DMS 273 (cell line): ENCODE results near the gene KRTAP5-4.
"Not testable (repeated sequence)": the region's sequence is repeated elsewhere in the genome, so short reads cannot be mapped to it uniquely, and the experiment has no call there.

ENCODE experiments used
- DNase-seq: peaks from one replicate; lab custom pipeline; 2025; ENCODE audit not compliant: unreplicated experiment; lab: John Stamatoyannopoulos, UW

Gene KRTAP5-4

DNA sequence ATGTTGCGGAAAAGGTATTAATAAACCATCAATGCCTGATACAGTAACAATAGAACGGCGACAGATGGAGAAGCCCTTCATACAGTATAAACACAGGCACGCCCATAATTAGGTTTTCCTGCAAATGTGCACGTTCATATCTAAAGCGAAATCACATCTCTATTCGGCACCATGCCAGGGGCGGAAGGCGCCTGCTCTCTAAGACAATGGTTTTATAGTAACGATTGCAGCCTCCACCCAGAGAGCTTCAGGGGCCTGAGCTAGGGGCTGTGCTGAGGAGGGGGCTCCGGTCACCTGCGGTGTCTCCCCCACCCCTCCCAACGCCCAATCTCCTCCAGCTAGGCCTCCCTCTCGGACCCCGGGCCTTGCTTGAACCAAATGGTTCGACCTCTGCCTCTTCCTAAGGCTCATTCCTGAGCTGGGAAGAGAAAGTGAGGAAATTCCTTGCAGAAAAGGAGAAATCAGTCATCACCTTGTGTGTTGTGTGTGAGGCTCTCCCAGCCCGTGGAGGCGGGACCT is 17.2 kb upstream of the KRTAP5-4 start:
- DNase-seq = peak; percentile 59

DNA sequence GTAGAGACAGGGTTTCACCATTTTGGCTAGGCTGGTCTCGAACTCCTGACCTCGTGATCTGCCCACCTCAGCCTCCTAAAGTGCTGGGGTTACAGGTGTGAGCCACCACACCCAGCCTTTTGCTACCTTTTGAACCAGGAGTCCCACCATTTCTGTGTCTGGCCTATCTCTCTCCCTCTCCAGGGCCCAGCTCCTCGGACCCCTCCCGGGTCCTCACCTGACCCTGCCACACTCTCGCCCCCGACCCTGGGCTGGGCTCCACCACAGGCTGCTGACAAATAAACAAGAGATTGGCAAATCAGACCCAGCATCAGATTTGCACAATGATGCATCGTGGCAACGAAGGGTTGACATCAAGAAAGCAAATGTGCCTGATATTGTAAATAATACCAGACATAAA is 16.4 kb upstream of the KRTAP5-4 start:
- no peak for DNase-seq

DNA sequence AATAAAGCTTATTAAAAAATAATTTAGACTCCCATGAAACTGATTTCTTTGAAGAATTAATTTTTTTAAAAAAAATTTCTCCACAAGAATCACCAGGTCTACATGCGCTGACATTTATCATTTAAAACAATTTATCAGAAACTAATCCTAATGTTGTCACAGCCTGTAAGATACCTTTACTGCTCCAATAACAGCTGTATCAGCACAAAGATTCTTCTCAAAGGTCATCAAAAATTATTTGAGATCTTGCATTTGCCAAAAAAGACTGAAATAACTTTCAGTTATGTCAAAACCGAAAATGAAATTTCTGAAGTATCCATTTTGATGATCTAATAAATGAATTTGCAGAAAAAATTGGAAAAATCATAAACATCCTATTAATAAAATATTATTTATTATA is 15.7 kb upstream of the KRTAP5-4 start:
- DNase-seq = no peak

DNA sequence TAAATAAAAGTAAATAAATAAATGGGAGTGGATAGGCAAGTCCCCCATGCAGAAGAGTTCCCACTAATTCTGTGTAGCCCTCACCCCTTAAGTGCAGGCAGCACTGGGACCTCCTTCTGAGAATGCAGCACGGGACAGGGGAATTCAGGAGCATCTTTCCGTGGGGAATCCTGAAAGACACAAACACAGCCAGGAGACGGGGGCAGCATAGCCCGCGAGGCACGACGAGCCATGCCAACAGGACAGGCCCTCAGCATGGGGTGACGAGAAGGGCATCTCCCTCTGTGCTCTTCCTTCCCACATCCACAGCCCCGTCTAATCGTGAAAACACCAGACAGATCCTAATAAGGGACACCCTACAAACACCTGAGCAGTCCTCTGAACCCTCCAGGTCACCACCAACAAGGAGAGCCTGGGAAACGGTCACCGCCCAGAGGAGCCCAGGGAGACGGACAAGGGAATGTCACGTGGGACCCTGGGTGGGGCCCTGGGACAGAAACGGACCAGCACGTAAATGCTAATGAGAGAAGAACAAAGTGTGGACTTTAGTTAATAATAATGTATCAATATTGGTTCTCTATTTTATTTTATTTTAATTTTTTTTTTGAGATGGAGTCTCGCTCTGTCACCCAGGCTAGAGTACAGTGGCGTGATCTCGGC is 14.5 kb upstream of the KRTAP5-4 start:
- DNase-seq = no peak

DNA sequence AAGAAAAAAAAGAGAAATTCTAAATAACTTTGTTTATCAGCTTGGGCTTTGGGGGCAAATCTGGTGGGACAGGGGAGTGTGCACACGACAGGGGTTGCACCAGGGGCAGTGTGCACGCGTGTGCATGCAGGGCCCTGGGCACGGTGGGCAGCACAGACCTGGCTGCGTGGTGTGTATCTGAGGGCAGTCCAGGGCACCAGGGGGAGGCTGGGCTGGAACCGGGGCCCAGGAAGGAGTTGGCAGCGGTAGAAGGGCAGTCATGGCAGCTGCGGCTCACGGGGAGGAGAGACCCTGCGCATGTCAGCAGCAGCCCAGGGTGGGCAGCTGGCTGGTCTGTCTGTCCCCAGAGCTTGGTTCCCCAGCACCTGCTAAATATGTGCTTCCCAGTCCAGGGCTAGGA is 11.9 kb upstream of the KRTAP5-4 start:
- DNase-seq = no peak

DNA sequence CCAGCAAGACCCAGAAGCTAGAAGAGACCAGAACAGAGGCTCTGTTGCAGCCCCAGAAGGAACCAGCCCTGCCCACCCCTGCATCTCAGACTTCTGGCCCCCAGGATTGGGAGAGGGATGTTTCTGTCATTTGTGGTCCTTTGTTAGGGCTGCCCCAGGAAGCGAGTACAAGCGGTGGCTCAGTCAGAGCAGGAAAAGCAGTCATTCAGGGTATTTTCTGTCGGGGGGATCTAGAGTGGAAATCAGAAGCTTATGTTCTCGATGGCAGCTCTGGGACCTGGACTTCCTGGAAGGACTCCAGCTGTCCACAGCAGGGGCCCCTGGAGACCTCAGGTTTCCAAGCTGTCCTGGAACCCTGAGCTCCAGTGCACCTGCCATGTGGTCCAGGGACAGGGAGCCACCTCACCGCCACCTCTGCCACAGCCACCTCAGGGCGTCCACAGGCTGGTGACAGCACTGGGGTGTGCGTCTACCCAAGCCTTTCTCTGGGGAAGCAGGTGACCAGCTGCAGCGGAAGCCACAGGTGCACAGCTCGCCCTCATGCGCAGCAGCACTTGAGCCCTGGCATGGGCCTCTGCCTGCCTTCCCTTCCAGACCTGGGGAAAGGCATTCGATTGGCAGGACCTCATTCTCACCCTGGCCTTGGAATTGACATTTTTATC is 10.2 kb upstream of the KRTAP5-4 start:
- DNase-seq = no peak

DNA sequence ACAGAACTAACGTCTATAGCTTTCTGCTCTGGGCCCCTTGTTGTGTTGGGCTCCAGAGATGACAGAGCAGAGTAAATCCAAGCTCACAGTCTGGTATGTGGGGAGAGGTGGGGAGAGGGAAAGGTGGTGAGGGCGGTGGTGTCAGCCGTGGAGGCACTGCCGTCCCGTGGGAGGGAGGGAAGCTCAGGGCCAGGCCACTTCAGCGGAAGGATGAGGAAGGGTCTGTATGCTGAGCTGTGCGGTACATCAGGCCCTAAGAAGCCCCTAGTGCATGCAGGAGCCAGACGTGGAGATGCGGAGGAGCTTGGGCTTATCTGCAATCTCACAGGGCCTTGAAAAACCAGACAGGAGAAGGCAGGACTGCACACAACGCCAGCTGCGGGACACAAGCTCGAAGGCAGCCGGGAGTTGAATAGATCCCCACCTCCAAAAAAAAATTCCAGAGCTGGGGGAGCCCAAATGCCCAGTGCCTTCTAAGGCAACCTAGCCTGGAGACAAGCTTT is 9.2 kb upstream of the KRTAP5-4 start:
- DNase-seq = no peak

DNA sequence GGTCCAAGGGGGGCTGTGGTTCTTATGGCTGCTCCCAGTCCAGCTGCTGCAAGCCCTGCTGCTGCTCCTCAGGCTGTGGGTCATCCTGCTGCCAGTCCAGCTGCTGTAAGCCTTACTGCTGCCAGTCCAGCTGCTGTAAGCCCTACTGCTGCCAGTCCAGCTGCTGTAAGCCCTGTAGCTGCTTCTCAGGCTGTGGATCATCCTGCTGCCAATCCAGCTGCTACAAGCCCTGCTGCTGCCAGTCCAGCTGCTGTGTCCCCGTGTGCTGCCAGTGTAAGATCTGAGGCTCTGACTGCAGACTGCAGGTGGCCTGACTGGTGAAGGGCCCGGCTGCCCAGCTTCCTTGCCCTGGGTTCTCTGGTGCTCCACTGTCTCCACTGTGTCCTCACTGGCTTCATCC is 8.3 kb upstream of the KRTAP5-4 start:
- DNase-seq = no peak

DNA sequence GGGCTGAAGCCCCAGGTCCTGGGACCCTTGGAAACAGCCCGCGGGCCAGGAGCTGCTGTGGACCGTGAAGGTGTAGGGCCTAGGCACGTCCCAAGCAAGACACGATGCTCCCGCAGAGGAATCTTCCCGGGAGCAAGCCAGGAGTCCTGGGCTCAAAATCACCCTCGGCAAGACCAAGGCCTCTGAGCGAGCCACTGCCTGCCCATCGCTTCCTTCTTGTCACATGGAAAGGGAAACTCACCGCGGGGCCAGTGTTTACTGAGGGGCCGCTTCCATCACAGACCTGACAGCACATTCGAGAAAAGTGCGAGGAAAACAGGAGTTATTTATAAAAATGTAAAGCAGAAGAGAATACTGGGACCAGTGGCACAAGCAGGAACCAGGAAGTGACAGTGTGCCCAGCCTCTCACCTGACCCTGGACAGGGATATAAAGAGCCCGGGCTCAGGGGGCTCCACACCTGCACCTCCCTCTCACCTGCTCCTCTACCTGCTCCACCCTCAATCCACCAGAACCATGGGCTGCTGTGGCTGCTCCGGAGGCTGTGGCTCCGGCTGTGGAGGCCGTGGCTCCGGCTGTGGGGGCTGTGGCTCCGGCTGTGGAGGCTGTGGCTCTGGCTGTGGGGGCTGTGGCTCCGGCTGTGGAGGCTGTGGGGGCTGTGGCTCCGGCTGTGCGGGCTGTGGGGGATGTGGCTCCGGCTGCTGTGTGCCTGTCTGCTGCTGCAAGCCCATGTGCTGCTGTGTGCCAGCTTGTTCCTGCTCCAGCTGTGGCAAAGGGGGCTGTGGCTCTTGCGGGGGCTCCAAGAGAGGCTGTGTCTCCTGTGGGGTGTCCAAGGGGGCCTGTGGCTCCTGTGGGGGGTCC is 7.6 kb upstream of the KRTAP5-4 start, which contains the start of gene KRTAP5-5:
Gene KRTAP5-5, plus strand, starts transcription at position 450 of the 860 bp plus-strand sequence. Its CDS starts 66 bp downstream, at position 516.
- DNase-seq = no peak

DNA sequence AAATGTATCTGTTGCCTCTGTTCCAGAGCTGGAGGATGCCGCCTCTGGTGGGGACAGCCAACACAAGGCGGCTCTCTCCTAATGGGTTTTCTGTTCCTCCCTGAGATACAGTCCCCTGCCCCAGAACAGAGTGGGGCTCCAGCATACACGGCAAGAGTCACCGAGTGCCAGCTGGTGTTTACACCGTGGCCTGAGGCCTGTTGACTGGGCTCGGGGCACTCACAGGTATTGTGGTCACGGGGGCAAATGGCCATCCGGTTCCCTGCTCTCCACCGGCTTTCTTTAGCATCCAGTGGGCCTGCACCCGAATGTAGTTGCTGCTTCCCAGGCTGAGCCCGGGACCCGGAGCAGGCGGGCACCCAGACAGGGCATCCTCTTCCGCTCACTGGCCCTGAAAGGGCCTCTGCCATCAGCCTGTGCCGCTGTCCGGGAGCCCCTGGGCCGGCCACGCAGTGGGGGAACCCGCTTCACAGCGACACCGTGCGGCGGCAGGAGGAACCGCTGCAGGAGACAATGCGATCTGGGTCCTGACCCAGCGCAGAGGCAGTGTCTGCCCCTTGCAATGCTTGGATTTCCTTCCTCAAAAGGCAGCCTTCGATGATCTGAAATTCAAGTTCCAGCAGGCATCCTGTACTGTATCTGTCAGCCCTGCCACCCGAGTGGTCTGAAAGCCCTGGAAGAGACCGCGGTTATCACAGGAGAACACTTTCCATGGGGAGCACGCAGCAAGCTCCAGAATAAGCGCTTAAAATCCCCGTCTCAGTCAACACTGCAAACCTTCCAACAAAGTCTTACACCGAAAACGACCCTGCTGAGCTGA is 6.8 kb upstream of the KRTAP5-4 start:
- DNase-seq = peak; percentile 63

DNA sequence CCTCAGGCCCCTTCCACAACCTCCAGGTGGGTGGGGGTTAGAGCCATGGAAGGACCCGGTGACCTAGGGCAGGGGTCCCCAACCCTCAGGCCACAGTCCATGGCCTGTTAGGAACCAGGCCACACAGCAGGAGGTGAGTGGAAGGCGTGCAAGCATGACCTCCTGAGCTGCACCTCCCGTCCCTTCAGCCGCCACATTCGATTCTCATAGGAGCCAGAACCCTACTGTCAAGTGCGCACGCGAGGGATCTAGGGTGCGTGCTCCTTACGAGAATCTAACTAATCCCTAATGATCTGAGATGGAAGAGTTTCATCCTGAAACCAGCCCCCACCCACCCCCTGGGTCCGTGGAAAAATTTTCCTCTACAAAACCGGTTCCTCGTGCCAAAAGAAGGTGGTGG is 3.6 kb upstream of the KRTAP5-4 start:
- DNase-seq = no peak

DNA sequence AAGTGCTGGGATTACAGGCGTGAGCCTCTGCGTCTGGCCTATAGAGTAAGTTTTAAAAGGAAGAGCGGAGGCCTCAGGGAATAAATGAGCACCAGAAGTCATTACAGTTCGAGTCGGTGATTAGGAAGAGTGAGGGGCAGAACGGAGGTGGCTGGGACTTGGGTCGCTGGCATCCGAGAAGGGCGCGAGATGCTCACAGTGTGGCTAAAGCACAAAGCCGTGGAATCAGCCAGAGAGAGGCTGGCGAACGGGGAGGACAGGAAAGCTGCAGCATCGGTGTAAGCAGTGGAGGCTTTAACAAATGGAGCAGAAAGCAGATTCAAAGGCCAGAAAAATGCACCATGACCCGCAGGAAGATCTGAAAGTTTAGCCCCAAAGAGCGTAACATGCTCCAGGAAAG is 2.7 kb upstream of the KRTAP5-4 start:
- no peak for DNase-seq

DNA sequence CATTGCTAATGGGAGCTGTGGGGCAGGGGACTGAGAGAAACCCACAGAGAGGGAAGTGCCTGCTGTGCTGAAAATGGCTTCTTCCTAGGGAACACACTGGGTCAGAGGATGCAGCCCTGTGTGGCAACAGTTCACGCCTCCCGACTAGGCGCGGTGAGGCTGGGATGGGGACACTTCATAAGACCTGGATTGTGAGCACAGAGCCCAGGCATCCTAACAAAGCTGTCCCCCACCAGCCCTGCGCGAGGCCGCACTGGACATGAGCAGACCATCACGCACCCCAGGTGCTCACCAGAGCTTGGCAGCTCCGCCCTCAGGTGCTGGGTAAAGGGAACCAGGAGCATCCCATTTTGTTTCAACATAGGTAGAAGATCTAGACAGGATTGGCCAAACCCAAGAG is 1.8 kb upstream of the KRTAP5-4 start:
- no peak for DNase-seq

DNA sequence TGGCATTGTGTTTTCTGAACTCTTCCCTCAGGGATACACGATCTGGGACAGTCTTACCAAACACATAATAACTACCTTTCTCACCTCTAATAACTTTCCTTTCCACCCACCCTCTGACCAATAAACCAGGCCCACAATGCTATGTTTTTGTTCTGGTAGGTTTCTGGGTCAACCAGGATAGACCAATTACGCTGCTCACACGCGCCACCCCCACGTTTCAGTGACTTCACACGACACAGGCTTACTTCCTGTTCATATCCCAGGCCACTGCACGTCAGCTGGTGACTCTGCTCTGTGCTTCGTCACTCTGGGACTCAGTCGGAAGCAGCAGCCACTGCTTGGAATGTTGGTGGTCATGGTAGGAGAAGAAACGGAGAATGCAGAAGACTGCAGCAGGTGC is 2.5 kb downstream of the KRTAP5-4 start:
- DNase-seq = no peak

DNA sequence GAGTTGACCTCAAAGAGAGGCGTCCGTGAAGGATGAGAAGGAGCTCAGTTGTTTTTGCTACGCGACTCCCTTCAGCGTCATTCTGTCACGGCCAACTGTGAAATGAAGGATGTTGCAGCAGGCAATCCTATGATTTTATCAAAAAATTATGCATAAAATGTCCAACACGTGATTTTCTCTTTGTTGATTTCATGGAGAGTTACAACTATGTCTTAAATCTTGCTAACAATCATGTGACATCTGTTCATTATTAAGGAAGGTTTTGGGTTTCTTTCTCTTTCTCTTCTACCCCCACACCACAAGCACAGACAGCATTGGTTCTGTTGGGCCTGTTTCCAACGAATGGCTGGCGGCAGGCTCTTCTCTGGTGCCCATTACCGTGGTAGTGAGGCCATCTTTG is 3.7 kb downstream of the KRTAP5-4 start:
- no peak for DNase-seq

DNA sequence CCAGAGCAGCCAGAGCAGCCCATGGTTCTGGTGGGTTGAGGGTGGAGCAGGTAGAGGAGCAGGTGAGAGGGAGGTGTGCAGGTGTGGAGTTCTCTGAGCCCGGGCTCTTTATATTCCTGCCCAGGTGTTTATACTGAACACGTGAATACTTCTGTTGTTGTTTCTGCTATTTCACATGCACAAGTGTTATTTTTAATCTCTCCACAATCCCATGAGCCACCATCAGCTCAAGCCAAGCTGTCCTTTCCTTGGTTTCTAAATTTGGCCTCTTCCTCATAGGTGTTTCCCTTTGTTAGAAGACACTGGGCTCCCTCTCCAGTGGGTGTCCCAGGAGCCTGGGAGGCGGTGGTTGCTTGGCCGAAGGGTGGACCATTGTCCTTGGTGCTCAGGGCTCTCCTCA is 13.6 kb downstream of the KRTAP5-4 start, which contains the start of gene KRTAP5-3:
Gene KRTAP5-3, minus strand, starts transcription at position 101 of the 400 bp plus-strand sequence. Its CDS starts 78 bp downstream, at position 23.
- DNase-seq = no peak

DNA sequence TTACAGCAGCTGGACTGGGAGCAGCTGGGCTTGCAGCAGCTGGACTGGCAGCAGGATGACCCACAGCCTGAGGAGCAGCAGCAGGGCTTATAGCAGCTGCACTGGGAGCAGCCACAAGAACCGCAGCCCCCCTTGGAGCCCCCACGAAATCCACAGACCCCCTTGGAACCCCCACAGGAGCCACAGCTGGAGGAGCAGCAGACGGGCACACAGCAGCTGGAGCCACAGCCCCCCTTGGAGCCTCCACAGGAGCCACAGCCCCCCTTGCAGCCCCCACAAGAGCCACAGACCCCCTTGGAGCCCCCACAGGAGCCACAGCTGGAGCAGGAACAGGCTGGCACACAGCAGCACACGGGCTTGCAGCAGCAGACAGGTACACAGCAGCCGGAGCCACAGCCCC is 14.0 kb downstream of the KRTAP5-4 start:
- DNase-seq = not testable (repeated sequence)

DNA sequence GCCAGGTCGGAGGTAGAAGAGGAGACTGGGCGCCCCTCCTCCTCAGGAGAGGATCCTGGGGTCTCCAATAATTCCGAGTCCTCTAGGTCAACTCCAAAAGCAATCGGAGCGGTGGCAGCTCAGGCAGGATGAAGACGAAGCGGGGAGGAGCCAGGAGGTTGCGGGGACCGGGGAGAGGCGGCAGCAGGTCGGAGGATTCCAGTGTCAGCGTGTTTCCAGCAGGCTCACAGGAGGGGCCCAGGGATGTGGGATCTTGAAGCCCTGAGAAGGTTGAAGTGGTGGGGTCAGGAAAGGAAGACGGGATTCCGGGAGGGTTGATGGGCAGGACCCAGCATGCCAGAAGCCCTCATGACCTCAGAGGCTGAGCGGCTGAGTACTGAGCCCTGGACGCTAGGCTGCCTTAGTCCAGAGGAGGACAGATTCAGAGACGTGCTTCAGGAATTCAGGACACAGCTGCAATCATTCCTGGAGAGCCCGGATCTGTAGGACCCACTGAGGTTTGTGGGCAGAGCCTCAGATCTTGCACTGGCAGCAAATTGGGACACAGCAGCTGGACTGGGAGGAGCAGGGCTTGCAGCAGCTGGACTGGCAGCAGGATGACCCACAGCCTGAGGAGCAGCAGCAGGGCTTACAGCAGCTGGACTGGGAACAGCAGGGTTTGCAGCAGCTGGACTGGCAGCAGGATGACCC is 14.6 kb downstream of the KRTAP5-4 start:
- DNase-seq = not testable (repeated sequence)

DNA sequence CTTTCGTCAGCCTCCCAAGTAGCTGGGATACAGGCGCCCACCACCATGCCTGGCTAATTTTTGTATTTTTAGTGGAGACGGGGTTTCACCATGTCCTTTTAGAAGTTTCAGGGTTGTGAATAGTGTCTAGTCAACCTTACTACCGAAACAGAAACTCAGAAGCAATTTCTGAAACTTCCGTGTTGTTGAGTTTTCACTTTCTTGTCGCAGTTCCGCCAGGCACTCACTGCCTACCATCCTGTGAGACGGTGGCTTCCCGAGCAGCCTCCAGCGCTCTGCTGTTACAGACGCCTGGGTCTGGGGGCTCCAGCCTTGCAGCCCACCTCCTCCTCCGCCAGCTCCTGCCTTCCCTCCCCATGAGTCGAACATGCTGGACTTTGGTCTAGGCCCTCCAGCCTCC is 16.0 kb downstream of the KRTAP5-4 start:
- not testable (repeated sequence) for DNase-seq

DNA sequence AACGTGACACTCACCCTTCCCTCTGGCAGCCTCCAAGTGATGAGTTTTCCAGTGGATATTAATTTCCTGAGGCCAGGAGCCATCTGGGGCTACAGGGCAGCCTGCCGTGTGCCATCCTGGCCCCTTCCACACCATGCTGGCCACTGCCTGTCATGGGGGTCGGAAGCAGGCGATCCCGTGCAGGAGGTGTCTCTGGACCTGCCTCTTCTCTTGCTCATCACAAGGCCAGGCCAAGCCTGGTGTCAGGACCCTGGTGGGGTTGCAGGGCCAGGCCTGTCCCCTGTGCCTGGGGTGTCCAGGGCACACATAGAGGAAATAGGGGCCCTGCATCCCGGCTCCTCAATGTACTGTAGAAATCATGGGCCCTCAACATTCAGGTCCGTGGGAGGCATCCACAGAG is 17.2 kb downstream of the KRTAP5-4 start:
- DNase-seq = no peak
